CD8-positive, alpha-beta memory T cell (primary cell): ENCODE data around the gene PRR20B. TPM values are rescaled to one million over a fixed set of nuclear protein-coding genes. Genes with fewer than 3 reads are reported as not detected.
"Not testable (repeated sequence)": the region's sequence is repeated elsewhere in the genome, so short reads cannot be mapped to it uniquely, and the experiment has no call there.

Experiments
- CTCF ChIA-PET: fragments of 350-600 bp; sonication (Branson Sonifier 250); formaldehyde crosslinking; loops from one replicate; lab custom pipeline; 2021; ENCODE audit warnings: antibody characterized with exemption; lab: Charles Lee
- POLR2A ChIA-PET: fragments of 350-600 bp; sonication (Branson Sonifier 250); formaldehyde crosslinking; loops from one replicate; lab custom pipeline; 2021; ENCODE audit warnings: antibody characterized with exemption; lab: Charles Lee
- DNase-seq, 5 donors: peaks; one replicate each; pipeline versions ENCODE4 v3.0.0 to v3.0.0-alpha.2; 2020 to 2022; ENCODE audit warnings: mixed read lengths in 1 of 5
- H3K27ac ChIP-seq: one replicate; pipeline ENCODE4 v1.7.0; 2013; ENCODE audit warnings: low read depth, mild to moderate bottlenecking, low read length, moderate library complexity
- H3K27me3 ChIP-seq: 2 replicates; pipeline ENCODE4 v1.7.0; 2013; ENCODE audit warnings: low read length, mild to moderate bottlenecking; ENCODE audit not compliant: insufficient read depth, poor library complexity, severe bottlenecking
- H3K36me3 ChIP-seq: 2 replicates; pipeline ENCODE4 v1.7.0; 2013; ENCODE audit warnings: mild to moderate bottlenecking, low read length, moderate library complexity; ENCODE audit not compliant: insufficient read depth
- H3K4me1 ChIP-seq: 2 replicates; pipeline ENCODE4 v1.7.0; 2013; ENCODE audit warnings: mild to moderate bottlenecking, low read length, moderate library complexity; ENCODE audit not compliant: insufficient read depth
- H3K4me3 ChIP-seq: 2 replicates; pipeline ENCODE4 v1.7.0; 2013; ENCODE audit warnings: mild to moderate bottlenecking, low read length
- H3K9me3 ChIP-seq: 2 replicates; pipeline ENCODE4 v1.7.0; 2013; ENCODE audit warnings: mild to moderate bottlenecking, low read length
- H3K27ac Mint-ChIP-seq, 8 donors: one replicate each; pipeline ENCODE4 v1.8.0; 2020 to 2021; ENCODE audit warnings: mixed read lengths in 8 of 8, mild to moderate bottlenecking in 6 of 8, inconsistent platforms in 3 of 8, moderate library complexity in 3 of 8
- H3K27me3 Mint-ChIP-seq, 2 donors: one replicate each; pipeline ENCODE4 v1.8.0; 2020 to 2021; ENCODE audit warnings: mixed read lengths in 2 of 2, mild to moderate bottlenecking in 1 of 2, moderate library complexity in 1 of 2
- H3K36me3 Mint-ChIP-seq, 3 donors: one replicate each; pipeline ENCODE4 v1.8.0; 2020 to 2021; ENCODE audit warnings: mixed read lengths in 3 of 3, inconsistent platforms in 1 of 3, mild to moderate bottlenecking in 1 of 3
- H3K4me1 Mint-ChIP-seq, 3 donors: one replicate each; pipeline ENCODE4 v1.8.0; 2020 to 2021; ENCODE audit warnings: mixed read lengths in 3 of 3, inconsistent platforms in 1 of 3, mild to moderate bottlenecking in 1 of 3
- H3K4me3 Mint-ChIP-seq, 7 donors: one replicate each; pipeline ENCODE4 v1.8.0; 2020 to 2021; ENCODE audit warnings: mixed read lengths in 7 of 7, mild to moderate bottlenecking in 6 of 7, moderate library complexity in 4 of 7, inconsistent platforms in 2 of 7
- H3K9me3 Mint-ChIP-seq, 5 donors: one replicate each; pipeline ENCODE4 v1.8.0; 2020 to 2022; ENCODE audit warnings: mixed read lengths in 5 of 5, mild to moderate bottlenecking in 3 of 5, moderate library complexity in 2 of 5, inconsistent platforms in 1 of 5
- polyA plus RNA-seq: library from polyadenylated mRNA; unstranded; fragments of 300-500 nt; fragmentation: Illumina TruSeq; gene quantifications from one replicate; pipeline ENCODE4 v1.2.3, GENCODE V29; 2021
- total RNA-seq, 2 experiments: library from RNA; stranded (reverse); gene quantifications; one replicate each; pipeline ENCODE4 v1.2.3, GENCODE V29; 2021

PRR20B gene
- total and polyA plus RNA-seq, 3 experiments from 2014 or later = not detected

- H3K27me3 Mint-ChIP-seq, DNase-seq, POLR2A ChIA-PET, CTCF ChIA-PET, H3K9me3 Mint-ChIP-seq, H3K4me3 Mint-ChIP-seq, H3K36me3 Mint-ChIP-seq, H3K27me3 ChIP-seq, H3K27ac Mint-ChIP-seq, H3K4me3 ChIP-seq, H3K4me1 ChIP-seq, H3K4me1 Mint-ChIP-seq, H3K9me3 ChIP-seq, H3K27ac ChIP-seq, H3K36me3 ChIP-seq: not testable (repeated sequence)
Measured at GRCh38 chr13:57140235-57140968, 6.9 kb upstream of the PRR20B start, which contains the start of gene PRR20A. TSS of gene PRR20A (plus strand) at chr13:57140918. CDS start at chr13:57141305, 387 bp downstream.

- H3K4me1 ChIP-seq, DNase-seq, H3K27ac ChIP-seq, H3K4me3 Mint-ChIP-seq, H3K27me3 ChIP-seq, H3K4me1 Mint-ChIP-seq, H3K36me3 ChIP-seq, POLR2A ChIA-PET, H3K36me3 Mint-ChIP-seq, H3K9me3 ChIP-seq, H3K9me3 Mint-ChIP-seq, CTCF ChIA-PET, H3K27me3 Mint-ChIP-seq, H3K4me3 ChIP-seq, H3K27ac Mint-ChIP-seq: not testable (repeated sequence)
Measured at GRCh38 chr13:57148106-57148505, 818 bp downstream of the PRR20B start.

- H3K4me1 Mint-ChIP-seq, H3K4me3 Mint-ChIP-seq, H3K27me3 Mint-ChIP-seq, H3K27ac Mint-ChIP-seq, H3K36me3 ChIP-seq, H3K27me3 ChIP-seq, H3K9me3 Mint-ChIP-seq, H3K4me1 ChIP-seq, H3K27ac ChIP-seq, H3K36me3 Mint-ChIP-seq, CTCF ChIA-PET, H3K4me3 ChIP-seq, H3K9me3 ChIP-seq, DNase-seq, POLR2A ChIA-PET: not testable (repeated sequence)
Measured at GRCh38 chr13:57153761-57154160, 6.5 kb downstream of the PRR20B start, which contains the start of gene PRR20C. TSS of gene PRR20C (plus strand) at chr13:57154061. CDS start at chr13:57154448, 387 bp downstream.

- H3K4me3 ChIP-seq, H3K36me3 ChIP-seq, POLR2A ChIA-PET, H3K27me3 Mint-ChIP-seq, CTCF ChIA-PET, H3K36me3 Mint-ChIP-seq, H3K27me3 ChIP-seq, H3K27ac Mint-ChIP-seq, H3K9me3 Mint-ChIP-seq, H3K27ac ChIP-seq, H3K4me1 ChIP-seq, DNase-seq, H3K4me1 Mint-ChIP-seq, H3K4me3 Mint-ChIP-seq, H3K9me3 ChIP-seq: not testable (repeated sequence)
Measured at GRCh38 chr13:57160332-57160731, 13.0 kb downstream of the PRR20B start, which contains the start of gene PRR20D. TSS of gene PRR20D (plus strand) at chr13:57160632. CDS start at chr13:57161019, 387 bp downstream.

- H3K9me3 ChIP-seq, H3K4me1 ChIP-seq, H3K27me3 Mint-ChIP-seq, H3K36me3 ChIP-seq, H3K36me3 Mint-ChIP-seq, POLR2A ChIA-PET, H3K27ac Mint-ChIP-seq, H3K4me3 ChIP-seq, H3K4me1 Mint-ChIP-seq, H3K27ac ChIP-seq, CTCF ChIA-PET, H3K9me3 Mint-ChIP-seq, H3K27me3 ChIP-seq, DNase-seq, H3K4me3 Mint-ChIP-seq: not testable (repeated sequence)
Measured at GRCh38 chr13:57166897-57167296, 19.6 kb downstream of the PRR20B start, which contains the start of gene PRR20E. TSS of gene PRR20E (plus strand) at chr13:57167197. CDS start at chr13:57167584, 387 bp downstream.

- H3K4me1 Mint-ChIP-seq = no peaks in the 10 kb centered on the region
- Histone ChIP-seq H3K27ac (no peak overlapping the region), H3K4me1 (no peaks in the 10 kb centered on the region), H3K4me3 (no peak overlapping the region), H3K27me3 (no peaks in the 10 kb centered on the region), H3K36me3 (no peaks in the 10 kb centered on the region), H3K9me3 (no peaks in the 10 kb centered on the region)
- no peak for DNase-seq
- H3K4me3 Mint-ChIP-seq = no peak overlapping the region
- CTCF ChIA-PET = no interaction called here
- H3K36me3 Mint-ChIP-seq = no peaks in the 10 kb centered on the region
- peaks cover 0 to 28% (median 6%) of the 10 kb centered on the region in 5 donors for H3K9me3 Mint-ChIP-seq
- no peak overlapping the region for H3K27ac Mint-ChIP-seq
- POLR2A ChIA-PET = no interaction called here
- H3K27me3 Mint-ChIP-seq = no peaks in the 10 kb centered on the region
Measured at GRCh38 chr13:57191667-57192066, 44.4 kb downstream of the PRR20B start.

Other genes with a start within 250 kb of the PRR20B start
- gene PRR20A, start 6.6 kb upstream of the PRR20B start, total RNA-seq = not detected
- not detected for gene PRR20A, start 6.6 kb upstream of the PRR20B start, polyA plus RNA-seq
- gene PRR20C, start 6.6 kb downstream of the PRR20B start, total RNA-seq = not detected
- gene PRR20C, start 6.6 kb downstream of the PRR20B start, polyA plus RNA-seq = not detected
- not detected for gene PRR20D, start 13.1 kb downstream of the PRR20B start, total RNA-seq
- not detected for gene PRR20D, start 13.1 kb downstream of the PRR20B start, polyA plus RNA-seq
- gene PRR20E, start 19.7 kb downstream of the PRR20B start, total RNA-seq = not detected
- not detected for gene PRR20E, start 19.7 kb downstream of the PRR20B start, polyA plus RNA-seq